HEK293T (cell line): Measurements from ENCODE around the gene PLCB4.

Experiments used
- BHLHE40 ChIP-seq: fragments of 450-650 bp; IDR thresholded peaks from 2 replicates; pipeline ENCODE4 v1.6.1; 2016; ENCODE audit warnings: mild to moderate bottlenecking, moderate library complexity, borderline replicate concordance
- FOXK2 ChIP-seq: fragments of 450-650 bp; IDR thresholded peaks from 2 replicates; pipeline ENCODE4 v1.6.1; 2016; ENCODE audit warnings: mild to moderate bottlenecking
- FOXM1 ChIP-seq: fragments of 450-650 bp; IDR thresholded peaks from 2 replicates; pipeline ENCODE4 v1.6.1; 2017; ENCODE audit warnings: mild to moderate bottlenecking, borderline replicate concordance
- NFRKB ChIP-seq: fragments of 450-650 bp; IDR thresholded peaks from 2 replicates; pipeline ENCODE4 v1.6.1; 2016; ENCODE audit warnings: mild to moderate bottlenecking, moderate library complexity
- SP1 ChIP-seq: fragments of 450-650 bp; IDR thresholded peaks from 2 replicates; pipeline ENCODE4 v1.6.1; 2017
- SUZ12 ChIP-seq: fragments of 450-650 bp; IDR thresholded peaks from 2 replicates; pipeline ENCODE4 v1.6.1; 2016; ENCODE audit warnings: mild to moderate bottlenecking
- ZNF384 ChIP-seq: fragments of 450-650 bp; IDR thresholded peaks from 2 replicates; pipeline ENCODE4 v1.6.1; 2016
- TF ChIP-seq, protein P1 (sequence below): fragments of 450-650 bp; IDR thresholded peaks from 2 replicates; pipeline ENCODE4 v1.6.1; 2016

GRCh38 chr20:9480066-9480465, 411.2 kb downstream of the PLCB4 start:
- TF ChIP-seq SUZ12 (no peak), FOXK2 (no peak), NFRKB (no peak), BHLHE40 (no peak), FOXM1 (no peak), SP1 (no peak), ZNF384 (no peak)
- TF ChIP-seq, protein P1, sequence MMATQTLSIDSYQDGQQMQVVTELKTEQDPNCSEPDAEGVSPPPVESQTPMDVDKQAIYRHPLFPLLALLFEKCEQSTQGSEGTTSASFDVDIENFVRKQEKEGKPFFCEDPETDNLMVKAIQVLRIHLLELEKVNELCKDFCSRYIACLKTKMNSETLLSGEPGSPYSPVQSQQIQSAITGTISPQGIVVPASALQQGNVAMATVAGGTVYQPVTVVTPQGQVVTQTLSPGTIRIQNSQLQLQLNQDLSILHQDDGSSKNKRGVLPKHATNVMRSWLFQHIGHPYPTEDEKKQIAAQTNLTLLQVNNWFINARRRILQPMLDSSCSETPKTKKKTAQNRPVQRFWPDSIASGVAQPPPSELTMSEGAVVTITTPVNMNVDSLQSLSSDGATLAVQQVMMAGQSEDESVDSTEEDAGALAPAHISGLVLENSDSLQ: no peak
